BE2C (cell line): Measurements from ENCODE around the gene PROX2.

Experiments
- DNase-seq: peaks from one replicate; pipeline ENCODE4 v3.0.0-alpha.2; 2020
- H3K27me3 ChIP-seq: fragments of 250-450 bp; sonication (Bioruptor Pico); 2 replicates; pipeline ENCODE4 v1.5.1; 2020; ENCODE audit warnings: mild to moderate bottlenecking
- H3K36me3 ChIP-seq: fragments of 250-450 bp; sonication (Bioruptor Pico); 2 replicates; pipeline ENCODE4 v1.5.1; 2020; ENCODE audit warnings: mild to moderate bottlenecking
- H3K4me1 ChIP-seq: fragments of 250-450 bp; sonication (Bioruptor Pico); 2 replicates; pipeline ENCODE4 v1.5.1; 2020
- H3K4me3 ChIP-seq: 2 replicates; pipeline ENCODE4 v1.5.1; 2011; ENCODE audit warnings: low read depth, low read length
- H3K9me3 ChIP-seq: fragments of 250-450 bp; sonication (Bioruptor Pico); 2 replicates; pipeline ENCODE4 v1.5.1; 2020
- TF ChIP-seq, protein P1 (sequence below): IDR thresholded peaks from 2 replicates; pipeline ENCODE4 v1.5.1; 2012; ENCODE audit warnings: mild to moderate bottlenecking, low read depth, low read length

PROX2 gene

DNA sequence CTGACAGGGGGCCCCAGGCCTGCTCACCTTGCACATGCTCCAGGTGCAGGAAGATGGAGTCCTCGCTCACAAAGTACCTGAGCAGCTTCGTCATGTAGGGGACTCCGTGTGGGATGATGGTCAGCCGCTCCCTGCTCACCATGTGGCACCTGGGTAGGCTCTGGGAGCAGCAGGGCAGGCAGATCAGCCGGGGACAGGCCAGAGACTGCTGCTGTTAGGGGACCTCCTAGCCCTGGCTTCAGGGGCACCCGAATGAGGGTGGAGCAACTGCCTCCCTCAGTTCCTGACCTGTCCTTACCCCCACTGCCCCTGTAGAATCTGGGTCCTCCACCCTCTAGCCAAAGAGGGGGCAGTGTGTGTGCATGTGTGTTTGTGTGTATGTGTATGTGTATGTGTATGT lies 35.3 kb upstream of the PROX2 start:
- H3K9me3 ChIP-seq: no peaks in the 10 kb centered on the region
- TF ChIP-seq, protein P1, sequence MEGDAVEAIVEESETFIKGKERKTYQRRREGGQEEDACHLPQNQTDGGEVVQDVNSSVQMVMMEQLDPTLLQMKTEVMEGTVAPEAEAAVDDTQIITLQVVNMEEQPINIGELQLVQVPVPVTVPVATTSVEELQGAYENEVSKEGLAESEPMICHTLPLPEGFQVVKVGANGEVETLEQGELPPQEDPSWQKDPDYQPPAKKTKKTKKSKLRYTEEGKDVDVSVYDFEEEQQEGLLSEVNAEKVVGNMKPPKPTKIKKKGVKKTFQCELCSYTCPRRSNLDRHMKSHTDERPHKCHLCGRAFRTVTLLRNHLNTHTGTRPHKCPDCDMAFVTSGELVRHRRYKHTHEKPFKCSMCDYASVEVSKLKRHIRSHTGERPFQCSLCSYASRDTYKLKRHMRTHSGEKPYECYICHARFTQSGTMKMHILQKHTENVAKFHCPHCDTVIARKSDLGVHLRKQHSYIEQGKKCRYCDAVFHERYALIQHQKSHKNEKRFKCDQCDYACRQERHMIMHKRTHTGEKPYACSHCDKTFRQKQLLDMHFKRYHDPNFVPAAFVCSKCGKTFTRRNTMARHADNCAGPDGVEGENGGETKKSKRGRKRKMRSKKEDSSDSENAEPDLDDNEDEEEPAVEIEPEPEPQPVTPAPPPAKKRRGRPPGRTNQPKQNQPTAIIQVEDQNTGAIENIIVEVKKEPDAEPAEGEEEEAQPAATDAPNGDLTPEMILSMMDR: no peak
- H3K36me3 ChIP-seq: peaks cover 5% of the 10 kb centered on the region
- H3K4me3 ChIP-seq: no peak overlapping the region
- peaks cover 6% of the 10 kb centered on the region for H3K4me1 ChIP-seq
- H3K27me3 ChIP-seq: no peaks in the 10 kb centered on the region
- DNase-seq: no peak

DNA sequence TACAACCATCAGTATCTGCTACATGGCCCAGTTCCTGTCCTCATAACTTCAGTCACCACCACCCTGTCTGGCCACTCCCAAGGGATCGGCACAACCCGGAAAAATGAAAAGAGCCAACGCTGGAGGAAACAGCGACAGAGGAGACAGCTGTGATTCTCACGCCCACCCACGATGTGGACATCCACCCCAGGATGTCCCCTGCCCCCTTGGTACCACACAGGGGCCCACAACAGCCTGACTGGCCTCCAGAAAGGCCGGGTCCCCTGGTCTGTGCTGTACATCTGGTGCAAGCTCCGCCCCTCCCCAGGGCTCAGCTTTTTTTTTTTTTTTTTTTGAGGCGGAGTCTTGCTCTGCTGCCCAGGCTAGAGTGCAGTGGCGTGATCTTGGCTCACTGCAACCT lies 34.6 kb upstream of the PROX2 start:
- DNase-seq: no peak
- Histone ChIP-seq H3K9me3 (no peaks in the 10 kb centered on the region), H3K27me3 (no peaks in the 10 kb centered on the region), H3K36me3 (peaks cover 10% of the 10 kb centered on the region), H3K4me1 (peaks cover 10% of the 10 kb centered on the region), H3K4me3 (no peak overlapping the region)
- TF ChIP-seq, protein P1: no peak

DNA sequence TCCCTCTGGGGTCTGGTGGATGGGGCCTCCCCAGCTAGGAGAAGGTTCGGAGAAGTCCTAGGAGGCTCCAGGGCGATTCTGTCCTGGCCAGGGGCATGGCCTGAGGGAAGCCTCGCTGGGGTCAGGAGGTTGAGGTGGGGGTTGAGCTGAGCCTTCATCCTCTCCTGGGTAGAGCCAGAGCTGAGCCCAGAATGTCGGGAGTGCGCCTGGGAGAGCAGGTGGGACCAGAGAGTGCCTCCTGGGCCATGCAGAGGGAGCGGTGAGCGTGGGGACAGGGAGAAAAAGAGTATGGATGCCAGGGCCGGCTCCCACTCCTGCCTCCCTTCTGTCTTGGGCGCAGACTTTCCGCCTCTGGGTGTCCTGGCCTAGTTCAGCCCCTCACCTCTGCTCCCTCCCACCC lies 34.0 kb upstream of the PROX2 start:
- H3K4me3 ChIP-seq: no peak overlapping the region
- peaks cover 12% of the 10 kb centered on the region for H3K4me1 ChIP-seq
- H3K36me3 ChIP-seq: peaks cover 12% of the 10 kb centered on the region
- H3K9me3 ChIP-seq: no peaks in the 10 kb centered on the region
- TF ChIP-seq, protein P1: no peak
- DNase-seq: no peak
- H3K27me3 ChIP-seq: no peaks in the 10 kb centered on the region

DNA sequence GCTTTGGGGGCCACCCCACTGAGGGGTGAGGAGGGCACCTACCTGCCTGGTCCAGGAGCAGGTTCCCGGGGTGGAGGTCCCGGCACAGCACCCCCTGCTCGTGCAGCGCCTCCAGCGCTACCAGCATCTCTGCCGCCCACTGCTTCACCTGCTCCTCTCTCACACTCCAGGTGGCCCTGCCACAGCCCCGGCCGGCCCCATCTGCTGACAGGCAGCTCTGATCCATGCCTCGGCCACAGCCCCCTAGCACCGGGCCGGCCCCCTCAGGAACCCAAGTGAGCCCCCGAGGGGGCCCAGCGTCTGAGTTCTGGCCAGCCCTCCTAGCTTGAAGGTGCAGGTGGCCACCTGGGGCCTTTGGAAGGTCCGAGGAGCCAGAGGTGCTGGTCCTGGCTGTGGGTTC lies 33.6 kb upstream of the PROX2 start:
- no peaks in the 10 kb centered on the region for H3K27me3 ChIP-seq
- TF ChIP-seq, protein P1: no peak
- H3K9me3 ChIP-seq: no peaks in the 10 kb centered on the region
- no peak for DNase-seq
- H3K4me1 ChIP-seq: peaks cover 12% of the 10 kb centered on the region
- H3K36me3 ChIP-seq: peaks cover 13% of the 10 kb centered on the region
- no peak overlapping the region for H3K4me3 ChIP-seq

DNA sequence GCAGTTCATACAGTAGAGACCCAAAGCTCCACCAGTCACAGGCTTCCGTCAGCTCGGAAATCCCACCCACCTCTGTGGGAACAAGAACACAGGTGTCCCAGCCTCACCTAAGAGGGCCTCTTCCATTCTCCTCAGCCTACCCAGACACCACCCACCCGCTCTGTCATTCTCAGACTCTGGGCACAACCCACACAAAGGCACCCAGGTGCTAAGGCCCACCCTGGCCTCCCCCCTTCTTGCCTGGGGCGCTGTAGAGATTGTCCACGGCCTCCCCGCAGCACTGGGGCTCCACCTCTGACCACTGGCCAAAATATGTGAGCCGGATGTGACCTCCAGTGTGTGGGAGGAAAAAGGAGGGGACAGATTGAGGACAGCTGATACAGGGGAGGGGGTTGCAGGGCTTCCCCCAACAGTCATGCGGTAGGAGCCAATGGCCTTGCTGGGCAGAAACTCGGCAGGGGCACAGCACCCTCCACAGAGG lies 33.0 kb upstream of the PROX2 start:
- H3K36me3 ChIP-seq: peaks cover 19% of the 10 kb centered on the region
- DNase-seq: no peak
- TF ChIP-seq, protein P1: no peak
- no peaks in the 10 kb centered on the region for H3K27me3 ChIP-seq
- H3K4me3 ChIP-seq: no peak overlapping the region
- peaks cover 12% of the 10 kb centered on the region for H3K4me1 ChIP-seq
- H3K9me3 ChIP-seq: no peaks in the 10 kb centered on the region

DNA sequence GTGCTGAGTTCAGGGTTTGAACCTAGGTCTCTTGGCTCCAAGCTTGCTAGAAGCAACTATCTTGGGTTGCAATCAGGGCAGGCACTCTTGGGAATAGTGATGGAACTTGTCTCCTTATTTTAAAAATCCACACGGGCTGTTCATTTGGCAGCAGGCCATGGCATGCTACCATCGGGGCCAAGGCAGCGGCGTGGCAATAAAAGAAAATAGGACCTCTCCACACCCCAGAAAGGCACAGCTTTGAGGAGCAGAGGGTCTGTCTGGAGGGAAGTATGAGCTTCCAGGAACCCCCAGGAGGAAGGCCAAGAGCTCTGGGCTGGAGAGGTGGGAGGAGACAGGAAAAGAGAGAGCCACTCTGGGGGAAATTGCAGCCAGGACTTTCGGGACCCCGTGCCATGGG lies 31.8 kb upstream of the PROX2 start:
- Histone ChIP-seq H3K4me3 (no peak overlapping the region), H3K4me1 (peaks cover 12% of the 10 kb centered on the region), H3K36me3 (peaks cover 27% of the 10 kb centered on the region), H3K9me3 (no peaks in the 10 kb centered on the region), H3K27me3 (no peaks in the 10 kb centered on the region)
- TF ChIP-seq, protein P1: no peak
- DNase-seq: no peak
